IMR-90 (cell line): Measurements from ENCODE around the gene INPP5J. TPM values are rescaled to one million over a fixed set of nuclear protein-coding genes. Genes with fewer than 3 reads are reported as not detected.

ENCODE experiments used
- ATAC-seq: fragments of 200-7000 bp; cut with Tn5 transposase; 2 replicates; pipeline ENCODE4 v1.9.1; 2020; ENCODE audit warnings: low read depth, mild to moderate bottlenecking, moderate library complexity
- BruUV-seq: library from RNA; stranded (reverse); fragments of 400-500 nt; replicated peaks from 2 replicates; lab custom pipeline; 2021; lab: Mats Ljungman, UMichigan
- CTCF ChIA-PET: fragments of 300-600 bp; formaldehyde crosslinking; extraction: SDS; loops from one replicate; lab custom pipeline; 2021; ENCODE audit warnings: antibody characterized with exemption; lab: Yijun Ruan, JAX
- POLR2A ChIA-PET: fragments of 300-600 bp; sonication (Branson Sonifier 250); formaldehyde crosslinking; loops from one replicate; lab custom pipeline; 2022; ENCODE audit warnings: antibody characterized with exemption; ENCODE audit not compliant: unreplicated experiment; lab: Charles Lee
- DNase-seq: peaks from one replicate; pipeline ENCODE4 v3.0.0; 2013
- H2AFZ ChIP-seq: replicated peaks from 2 replicates; pipeline ENCODE3; 2013; ENCODE audit warnings: low read length, mild to moderate bottlenecking; ENCODE audit not compliant: poor library complexity
- H2AK5ac ChIP-seq: 2 replicates; pipeline ENCODE4 v1.6.1; 2013; ENCODE audit warnings: low read depth, low read length, inconsistent platforms
- H2AK9ac ChIP-seq: replicated peaks from 2 replicates; pipeline ENCODE3; 2013; ENCODE audit warnings: mild to moderate bottlenecking, low read depth, low read length, moderate library complexity; ENCODE audit not compliant: poor library complexity
- H2BK120ac ChIP-seq: 2 replicates; pipeline ENCODE4 v1.6.1; 2013; ENCODE audit warnings: low read depth, low read length, inconsistent platforms
- H2BK15ac ChIP-seq: 3 replicates; pipeline ENCODE4 v1.6.1; 2013; ENCODE audit warnings: low read depth, low read length, inconsistent platforms
- H2BK20ac ChIP-seq: 2 replicates; pipeline ENCODE4 v1.6.1; 2013; ENCODE audit warnings: low read depth, mild to moderate bottlenecking, inconsistent platforms, low read length, moderate library complexity
- H2BK5ac ChIP-seq: 2 replicates; pipeline ENCODE4 v1.6.1; 2013; ENCODE audit warnings: mild to moderate bottlenecking, low read depth, low read length, inconsistent platforms; ENCODE audit not compliant: poor library complexity, severe bottlenecking
- H3K14ac ChIP-seq: replicated peaks from 2 replicates; pipeline ENCODE4 v1.6.1; 2013; ENCODE audit warnings: low read depth, low read length, inconsistent platforms
- H3K18ac ChIP-seq: 2 replicates; pipeline ENCODE4 v1.6.1; 2013; ENCODE audit warnings: low read depth, low read length, control low read depth
- H3K23ac ChIP-seq: 2 replicates; pipeline ENCODE4 v1.6.1; 2013; ENCODE audit warnings: low read depth, low read length, inconsistent platforms
- H3K27ac ChIP-seq: 2 replicates; pipeline ENCODE4 v1.5.1; 2013; ENCODE audit warnings: mild to moderate bottlenecking, control low read depth, low read length; ENCODE audit not compliant: insufficient read depth
- H3K27me3 ChIP-seq: 2 replicates; pipeline ENCODE4 v1.6.1; 2013; ENCODE audit warnings: low read length; ENCODE audit not compliant: control insufficient read depth, insufficient read depth
- H3K36me3 ChIP-seq: 2 replicates; pipeline ENCODE4 v1.6.1; 2013; ENCODE audit warnings: low read length, mixed read lengths; ENCODE audit not compliant: control insufficient read depth, insufficient read depth
- H3K4ac ChIP-seq: 2 replicates; pipeline ENCODE4 v1.6.1; 2013; ENCODE audit warnings: low read depth, low read length, inconsistent platforms
- H3K4me1 ChIP-seq: 2 replicates; pipeline ENCODE4 v1.6.1; 2013; ENCODE audit warnings: low read length, mixed read lengths; ENCODE audit not compliant: control insufficient read depth, insufficient read depth
- H3K4me2 ChIP-seq: 2 replicates; pipeline ENCODE4 v1.6.1; 2013; ENCODE audit warnings: low read depth, mild to moderate bottlenecking, control low read depth, low read length, moderate library complexity
- H3K4me3 ChIP-seq: 2 replicates; pipeline ENCODE4 v1.5.1; 2013; ENCODE audit warnings: low read depth, mild to moderate bottlenecking, control low read depth, low read length, moderate library complexity; ENCODE audit not compliant: insufficient read depth
- H3K56ac ChIP-seq: 2 replicates; pipeline ENCODE4 v1.6.1; 2013; ENCODE audit warnings: low read length, inconsistent platforms; ENCODE audit not compliant: insufficient read depth; ENCODE audit errors: extremely low read depth
- H3K79me1 ChIP-seq, 2 experiments: 2 replicates each; pipeline ENCODE4 v1.6.1; 2013; ENCODE audit warnings: low read length in 2 of 2, inconsistent platforms in 1 of 2, low read depth in 1 of 2
- H3K9ac ChIP-seq: 2 replicates; pipeline ENCODE4 v1.6.1; 2013; ENCODE audit warnings: low read depth, low read length, control low read depth
- H3K9me1 ChIP-seq: 2 replicates; pipeline ENCODE4 v1.6.1; 2013; ENCODE audit warnings: low read length, inconsistent platforms; ENCODE audit not compliant: insufficient read depth
- H3K9me3 ChIP-seq: 2 replicates; pipeline ENCODE4 v1.6.1; 2013; ENCODE audit warnings: low read length; ENCODE audit not compliant: control insufficient read depth, insufficient read depth
- H4K20me1 ChIP-seq: 2 replicates; pipeline ENCODE4 v1.6.1; 2013; ENCODE audit warnings: low read length, inconsistent platforms; ENCODE audit not compliant: insufficient read depth
- H4K5ac ChIP-seq: 2 replicates; pipeline ENCODE4 v1.6.1; 2013; ENCODE audit warnings: mild to moderate bottlenecking, low read depth, low read length, control low read depth
- H4K8ac ChIP-seq, 2 experiments: 2 replicates each; pipeline ENCODE4 v1.6.1; 2013; ENCODE audit warnings: low read depth in 2 of 2, low read length in 2 of 2, control low read depth in 1 of 2, inconsistent platforms in 1 of 2
- H4K91ac ChIP-seq: 2 replicates; pipeline ENCODE4 v1.6.1; 2013; ENCODE audit warnings: low read depth, low read length, inconsistent platforms; ENCODE audit not compliant: insufficient read depth
- BHLHE40 ChIP-seq: fragments of 150-350 bp; IDR thresholded peaks from 2 replicates; pipeline ENCODE4 v1.6.1; 2016; ENCODE audit warnings: mild to moderate bottlenecking, low read depth, low read length
- CEBPB ChIP-seq: IDR thresholded peaks from 2 replicates; pipeline ENCODE4 v1.6.1; 2012; ENCODE audit warnings: low read depth, low read length, improper control_type of control experiment
- CHD1 ChIP-seq: IDR thresholded peaks from 2 replicates; pipeline ENCODE4 v1.6.1; 2012; ENCODE audit warnings: low read depth, low read length, improper control_type of control experiment
- FOS ChIP-seq: fragments of 150-350 bp; IDR thresholded peaks from 2 replicates; pipeline ENCODE4 v1.6.1; 2016; ENCODE audit warnings: low read depth, low read length
- MAFK ChIP-seq: IDR thresholded peaks from 2 replicates; pipeline ENCODE4 v1.6.1; 2012; ENCODE audit warnings: low read depth, low read length, improper control_type of control experiment
- MAZ ChIP-seq: IDR thresholded peaks from 2 replicates; pipeline ENCODE4 v1.6.1; 2012; ENCODE audit warnings: low read depth, mild to moderate bottlenecking, low read length, improper control_type of control experiment, moderate library complexity, borderline replicate concordance
- MXI1 ChIP-seq: IDR thresholded peaks from 2 replicates; pipeline ENCODE4 v1.6.1; 2012; ENCODE audit warnings: low read depth, mild to moderate bottlenecking, low read length, moderate library complexity, borderline replicate concordance
- NFE2L2 ChIP-seq: fragments of 150-350 bp; IDR thresholded peaks from 2 replicates; pipeline ENCODE4 v1.6.1; 2016; ENCODE audit warnings: low read depth, mild to moderate bottlenecking, low read length
- POLR2A ChIP-seq: IDR thresholded peaks from 2 replicates; pipeline ENCODE4 v1.6.1; 2012; ENCODE audit warnings: mild to moderate bottlenecking, low read depth, low read length
- RAD21 ChIP-seq: IDR thresholded peaks from 2 replicates; pipeline ENCODE4 v1.6.1; 2012; ENCODE audit warnings: low read length, improper control_type of control experiment
- RCOR1 ChIP-seq: IDR thresholded peaks from 2 replicates; pipeline ENCODE4 v1.6.1; 2012; ENCODE audit warnings: mild to moderate bottlenecking, low read length, improper control_type of control experiment; ENCODE audit not compliant: insufficient replicate concordance
- RFX5 ChIP-seq: IDR thresholded peaks from 2 replicates; pipeline ENCODE4 v1.8.0; 2012; ENCODE audit warnings: low read depth, mild to moderate bottlenecking, low read length, moderate library complexity
- SMC3 ChIP-seq: fragments of 150-350 bp; IDR thresholded peaks from 2 replicates; pipeline ENCODE4 v1.6.1; 2016; ENCODE audit warnings: low read depth, mild to moderate bottlenecking, antibody characterized with exemption, low read length, moderate library complexity
- WGBS, 2 experiments: methylation state at CpG; one replicate each; pipeline versions ENCODE4 v1.1.5 to v1.1.7; 2013; ENCODE audit warnings: missing lambda C conversion rate in 2 of 2; ENCODE audit not compliant: insufficient read length in 1 of 2; ENCODE audit errors: extremely low coverage in 2 of 2; 5-methylcytosine and 5-hydroxymethylcytosine counted together
- dilution Hi-C: fragments of 300-500 bp; cut with HindIII; formaldehyde crosslinking; loops from one replicate; pipeline ENCODE4 v1.14.3; 2018; ENCODE audit warnings: low sequenced_read_pairs; ENCODE audit not compliant: unreplicated experiment
- in situ Hi-C: fragments of 300-500 bp; cut with MboI; formaldehyde crosslinking; loops from 3 replicates; pipeline ENCODE4 v1.14.3; 2019; ENCODE audit warnings: low sequenced_read_pairs, inconsistent platforms, mixed read lengths
- intact Hi-C: fragments of 100-400 bp; cut with micrococcal nuclease; formaldehyde crosslinking; loops from 2 replicates; pipeline ENCODE4 v1.10.0; 2022
- polyA plus RNA-seq, 3 experiments: library from polyadenylated mRNA; depleted of rRNA; stranded (reverse); fragments of >200 nt; gene quantifications; 2 replicates each; pipeline ENCODE4 v1.2.3, GENCODE V29; 2012; ENCODE audit warnings: low replicate concordance in 1 of 3
- total RNA-seq: library from RNA; depleted of rRNA; stranded (reverse); fragments of >200 nt; gene quantifications from 2 replicates; pipeline ENCODE4 v1.2.3, GENCODE V29; 2012
- TF ChIP-seq, protein P1 (sequence below): conservative IDR thresholded peaks from 2 replicates; pipeline ENCODE4 v1.5.1; 2012; ENCODE audit warnings: mild to moderate bottlenecking, low read depth, low read length, improper control_type of control experiment
- TF ChIP-seq, protein P2 (sequence below): fragments of 150-350 bp; IDR thresholded peaks from 2 replicates; pipeline ENCODE4 v1.6.1; 2016; ENCODE audit warnings: low read depth, mild to moderate bottlenecking, low read length, moderate library complexity, borderline replicate concordance
- TF ChIP-seq, protein P3 (sequence below): fragments of 150-350 bp; IDR thresholded peaks from 2 replicates; pipeline ENCODE4 v1.6.1; 2017; ENCODE audit warnings: mild to moderate bottlenecking, antibody characterized with exemption, low read length, low read depth

The INPP5J gene
- total and polyA plus RNA-seq, 2 of the 4 experiments (the other 2 are of a cell fraction) = 0.36 to 2.2 TPM

DNA sequence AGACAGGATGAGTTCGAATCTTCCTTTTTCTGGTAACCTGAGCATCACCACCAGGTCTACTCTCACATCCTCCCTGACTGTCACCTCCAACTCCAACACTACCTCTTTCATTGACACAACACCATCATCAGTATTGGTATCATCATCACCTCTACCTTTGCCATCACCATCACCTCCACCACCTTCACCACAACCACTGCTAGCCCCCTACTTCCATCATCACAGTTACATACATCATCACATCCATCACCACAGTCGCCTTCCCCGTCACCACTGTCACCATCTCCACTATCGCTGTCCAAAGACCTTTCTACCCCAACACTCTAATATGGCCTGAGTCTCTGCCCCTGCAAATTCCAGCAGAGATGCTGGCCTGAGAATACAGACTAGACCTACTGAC lies 1.4 kb upstream of the INPP5J start:
- Histone ChIP-seq H3K4me3 (no peak overlapping the region), H3K4me1 (peaks cover 5% of the 10 kb centered on the region), H3K27ac (no peak overlapping the region), H3K9ac (no peak overlapping the region), H3K79me1 (peaks cover 0 to 4% of the 10 kb centered on the region in 2 experiments; a peak in 1 of 4 replicates), H2BK120ac (no peak overlapping the region), H2AK9ac (no peak overlapping the region), H2BK5ac (no peak overlapping the region), H3K56ac (no peak overlapping the region), H3K27me3 (no peaks in the 10 kb centered on the region; the same call in 1 of the 2 replicates), H2AFZ (no peak overlapping the region), H2BK20ac (no peak overlapping the region), H3K18ac (no peak overlapping the region), H4K20me1 (no peaks in the 10 kb centered on the region), H3K23ac (no peak overlapping the region), H3K4me2 (no peak overlapping the region), H3K14ac (no peak overlapping the region), H3K36me3 (no peaks in the 10 kb centered on the region), H4K8ac (no peak overlapping the region), H4K91ac (no peak overlapping the region), H2AK5ac (peak overlapping the region; percentile 56; the same call in 1 of the 2 replicates), H3K9me3 (no peaks in the 10 kb centered on the region), H4K5ac (no peak overlapping the region), H3K4ac (no peak overlapping the region), H2BK15ac (no peak overlapping the region), H3K9me1 (no peaks in the 10 kb centered on the region; the same call in 1 of the 2 replicates)
- WGBS, 2 experiments = 95% methylated on average over 3 of the region's 4 CpGs; no CpG with 5 or more reads in 1 of the 2 experiments
- DNase-seq (no peak), ATAC-seq (no peak)
- TF ChIP-seq MXI1 = no peak
- no peak for TF ChIP-seq RFX5
- TF ChIP-seq, protein P1, sequence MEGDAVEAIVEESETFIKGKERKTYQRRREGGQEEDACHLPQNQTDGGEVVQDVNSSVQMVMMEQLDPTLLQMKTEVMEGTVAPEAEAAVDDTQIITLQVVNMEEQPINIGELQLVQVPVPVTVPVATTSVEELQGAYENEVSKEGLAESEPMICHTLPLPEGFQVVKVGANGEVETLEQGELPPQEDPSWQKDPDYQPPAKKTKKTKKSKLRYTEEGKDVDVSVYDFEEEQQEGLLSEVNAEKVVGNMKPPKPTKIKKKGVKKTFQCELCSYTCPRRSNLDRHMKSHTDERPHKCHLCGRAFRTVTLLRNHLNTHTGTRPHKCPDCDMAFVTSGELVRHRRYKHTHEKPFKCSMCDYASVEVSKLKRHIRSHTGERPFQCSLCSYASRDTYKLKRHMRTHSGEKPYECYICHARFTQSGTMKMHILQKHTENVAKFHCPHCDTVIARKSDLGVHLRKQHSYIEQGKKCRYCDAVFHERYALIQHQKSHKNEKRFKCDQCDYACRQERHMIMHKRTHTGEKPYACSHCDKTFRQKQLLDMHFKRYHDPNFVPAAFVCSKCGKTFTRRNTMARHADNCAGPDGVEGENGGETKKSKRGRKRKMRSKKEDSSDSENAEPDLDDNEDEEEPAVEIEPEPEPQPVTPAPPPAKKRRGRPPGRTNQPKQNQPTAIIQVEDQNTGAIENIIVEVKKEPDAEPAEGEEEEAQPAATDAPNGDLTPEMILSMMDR = no peak
- no peak for TF ChIP-seq FOS
- no peak for TF ChIP-seq CHD1
- TF ChIP-seq BHLHE40 = no peak
- TF ChIP-seq, protein P2, sequence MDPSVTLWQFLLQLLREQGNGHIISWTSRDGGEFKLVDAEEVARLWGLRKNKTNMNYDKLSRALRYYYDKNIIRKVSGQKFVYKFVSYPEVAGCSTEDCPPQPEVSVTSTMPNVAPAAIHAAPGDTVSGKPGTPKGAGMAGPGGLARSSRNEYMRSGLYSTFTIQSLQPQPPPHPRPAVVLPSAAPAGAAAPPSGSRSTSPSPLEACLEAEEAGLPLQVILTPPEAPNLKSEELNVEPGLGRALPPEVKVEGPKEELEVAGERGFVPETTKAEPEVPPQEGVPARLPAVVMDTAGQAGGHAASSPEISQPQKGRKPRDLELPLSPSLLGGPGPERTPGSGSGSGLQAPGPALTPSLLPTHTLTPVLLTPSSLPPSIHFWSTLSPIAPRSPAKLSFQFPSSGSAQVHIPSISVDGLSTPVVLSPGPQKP = no peak
- no peak for TF ChIP-seq NFE2L2
- TF ChIP-seq SMC3 = no peak
- no peak for TF ChIP-seq MAFK
- no peak for TF ChIP-seq RCOR1
- no peak for TF ChIP-seq POLR2A
- TF ChIP-seq, protein P3, sequence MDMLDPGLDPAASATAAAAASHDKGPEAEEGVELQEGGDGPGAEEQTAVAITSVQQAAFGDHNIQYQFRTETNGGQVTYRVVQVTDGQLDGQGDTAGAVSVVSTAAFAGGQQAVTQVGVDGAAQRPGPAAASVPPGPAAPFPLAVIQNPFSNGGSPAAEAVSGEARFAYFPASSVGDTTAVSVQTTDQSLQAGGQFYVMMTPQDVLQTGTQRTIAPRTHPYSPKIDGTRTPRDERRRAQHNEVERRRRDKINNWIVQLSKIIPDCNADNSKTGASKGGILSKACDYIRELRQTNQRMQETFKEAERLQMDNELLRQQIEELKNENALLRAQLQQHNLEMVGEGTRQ = no peak
- no peak for TF ChIP-seq RAD21
- TF ChIP-seq MAZ = no peak
- TF ChIP-seq CEBPB = no peak
- POLR2A ChIA-PET = no interaction called here
- dilution Hi-C loops = no loop called here
- CTCF ChIA-PET = no interaction called here
- no TSS peak for BruUV-seq
- intact Hi-C loops = no loop called here
- in situ Hi-C loops = no loop called here
